GM21576 (cell line): Measurements from ENCODE around the gene RRP15.

Source experiments
- ATAC-seq: cut with Tn5 transposase; IDR thresholded peaks from one replicate; pipeline ENCODE4 v1.9.1; 2021; ENCODE audit warnings: mild to moderate bottlenecking, moderate library complexity; ENCODE audit not compliant: unreplicated experiment

Gene RRP15

DNA sequence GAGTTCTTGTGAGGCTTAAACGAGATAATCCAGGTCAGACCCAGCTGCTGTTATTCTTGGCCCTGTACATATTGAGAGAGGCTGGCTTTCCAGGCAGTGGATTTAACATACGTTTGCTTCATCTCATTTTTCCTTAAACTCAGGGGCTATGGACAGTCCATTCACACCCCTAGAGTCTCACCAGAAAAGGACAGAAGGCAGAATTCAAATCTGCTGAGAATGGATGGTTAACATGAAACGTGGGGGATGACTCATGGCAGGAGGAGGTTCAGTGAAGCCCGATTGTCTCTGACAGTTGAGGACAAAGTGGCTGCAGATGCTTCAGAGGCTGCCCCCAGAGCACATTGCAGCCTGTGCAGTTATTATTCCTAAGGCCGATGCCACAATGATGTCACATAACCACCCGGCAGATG, 99.5 kb downstream of the RRP15 start:
- ATAC-seq, result no peak
